Stimulated activated CD4-positive, alpha-beta T cell treated with anti-CD3 and anti-CD28 coated beads, Interleukin-4, amount 100 ng/mL, for 24 hours (primary cell): ENCODE measurements around the gene LEKR1.
"Not testable (repeated sequence)": the region's sequence is repeated elsewhere in the genome, so short reads cannot be mapped to it uniquely, and the experiment has no call there.

ENCODE experiments used
- DNase-seq: peaks from one replicate; pipeline ENCODE4 v3.0.0-alpha.2; 2020

LEKR1 gene

GRCh38 chr3:156826144-156826895 is at the start of gene LEKR1:
Gene LEKR1 (plus strand): TSS chr3:156826353. CDS start chr3:156829330, 2,977 bp downstream.
- DNase-seq, result peak; percentile 75

- no peak for DNase-seq
Observed at GRCh38 chr3:156776871-156777270, 49.3 kb upstream of the LEKR1 start.

DNA sequence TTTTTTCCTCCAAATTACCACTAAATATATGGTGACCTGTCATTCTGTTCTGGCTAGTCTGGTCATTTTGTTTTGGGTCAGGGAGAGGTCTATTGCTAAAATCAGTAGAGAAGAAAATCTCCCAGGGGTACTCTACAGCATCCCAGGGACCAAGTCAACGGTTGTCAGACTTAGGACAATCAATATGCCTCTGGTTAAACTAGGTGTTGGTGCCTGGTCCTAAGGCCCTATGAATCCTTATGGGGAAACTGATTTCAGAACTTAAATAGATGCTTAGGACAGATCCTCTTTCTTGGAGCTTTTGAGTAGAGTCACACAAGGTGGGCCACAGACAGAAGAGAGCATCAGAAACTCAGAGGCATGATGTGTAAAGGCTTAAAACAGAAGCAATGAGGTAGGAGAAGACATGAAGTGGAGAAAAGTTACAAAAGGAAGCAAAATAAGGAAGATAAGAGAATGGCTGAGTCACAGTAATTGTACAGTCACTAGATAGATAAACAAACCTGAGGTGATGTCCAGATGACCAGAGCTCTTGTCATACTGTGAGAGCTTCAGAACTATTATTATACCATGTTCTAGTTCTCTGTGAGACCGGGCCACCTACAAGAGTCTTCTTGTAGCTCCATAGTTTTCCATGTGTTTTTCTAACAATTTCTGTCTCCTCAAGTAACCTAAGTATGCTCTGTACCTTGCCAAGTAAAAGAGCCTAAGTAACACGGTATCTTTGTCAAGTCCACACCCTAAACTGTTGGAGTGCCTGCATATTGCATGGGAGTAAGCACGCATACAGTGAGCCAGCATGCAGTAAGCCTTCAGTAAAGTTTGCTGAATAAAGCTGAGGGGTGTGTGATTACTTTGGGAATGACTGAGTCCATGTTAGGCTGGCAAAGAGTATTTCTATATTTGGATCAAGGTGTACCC is 44.6 kb upstream of the LEKR1 start:
- DNase-seq, result no peak

DNA sequence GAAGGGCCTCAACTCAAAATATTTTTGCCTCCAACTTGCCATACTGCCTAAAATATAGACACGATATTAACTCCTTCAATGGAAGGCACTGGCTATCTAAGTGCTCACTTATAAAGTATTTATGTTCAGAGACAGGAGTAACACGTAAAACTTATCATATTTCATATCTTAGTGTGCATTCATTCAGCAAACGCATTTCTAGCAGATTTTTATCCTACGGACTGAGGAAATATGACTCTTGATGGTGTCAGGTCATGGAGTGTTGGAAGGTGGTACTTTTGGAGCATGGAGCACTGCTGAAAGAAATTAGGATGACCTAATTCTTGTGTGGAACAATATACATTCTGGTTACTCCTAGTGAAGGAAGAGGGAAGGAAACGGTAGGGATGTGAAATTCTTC is 43.8 kb upstream of the LEKR1 start:
- DNase-seq, result no peak

GRCh38 chr3:156782921-156783320 is 43.2 kb upstream of the LEKR1 start:
- no peak for DNase-seq

DNA sequence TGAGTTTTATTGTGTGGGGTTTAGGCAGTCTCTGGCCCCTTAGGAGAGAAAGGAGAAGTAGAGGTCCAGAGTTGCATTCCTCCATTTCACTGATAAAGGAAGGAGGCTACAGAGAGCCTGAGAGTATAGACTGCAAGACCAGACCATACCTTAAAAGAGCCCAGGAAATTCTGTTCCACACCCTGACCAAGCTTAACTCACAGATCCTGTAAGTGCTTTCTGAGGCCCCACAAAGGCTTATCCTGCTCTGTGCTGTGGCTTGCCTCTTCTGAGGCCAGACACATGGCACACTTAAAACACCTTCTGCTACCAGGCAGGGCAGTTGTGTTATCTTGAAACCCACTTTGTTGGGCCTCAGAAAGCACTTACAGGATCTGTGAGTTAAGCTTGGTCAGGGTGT is 39.2 kb upstream of the LEKR1 start:
- DNase-seq, result no peak

DNA sequence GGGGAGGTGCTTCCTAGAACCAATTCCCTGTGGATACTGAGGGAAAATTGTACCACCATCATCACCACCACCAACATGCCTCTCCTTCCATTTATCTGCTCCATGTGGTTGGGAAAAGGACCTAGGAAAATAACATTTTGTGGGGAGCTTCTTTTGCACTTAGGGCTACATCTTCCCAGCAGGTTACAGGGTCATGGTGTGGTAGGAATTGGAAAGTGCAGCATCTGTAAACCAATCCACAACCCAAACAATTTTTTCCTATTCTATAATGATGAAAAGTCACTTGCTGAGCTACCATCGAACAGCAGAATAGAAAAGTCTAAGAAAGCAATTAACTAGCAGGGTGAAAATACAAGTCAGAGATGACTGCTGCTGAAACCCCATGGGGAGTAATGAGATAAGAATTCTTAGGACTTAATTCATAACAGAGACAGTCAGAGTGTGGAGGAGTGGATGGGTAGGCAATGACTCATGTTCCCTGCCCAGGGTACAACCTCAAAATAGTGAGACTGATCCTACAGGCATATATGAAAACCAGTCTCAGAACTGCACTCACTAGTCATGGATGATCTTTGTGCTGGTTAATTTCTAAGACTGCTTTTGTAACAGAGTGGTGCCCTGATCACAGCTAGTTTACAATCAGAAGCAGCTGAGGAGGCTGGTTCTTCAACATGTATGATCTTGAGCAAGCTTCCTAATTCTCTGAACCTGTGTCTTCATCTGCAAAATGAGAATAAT is 38.1 kb upstream of the LEKR1 start:
- peak; percentile 20 for DNase-seq

GRCh38 chr3:156788846-156789245 is 37.3 kb upstream of the LEKR1 start:
- no peak for DNase-seq

- DNase-seq, result no peak
Observed at GRCh38 chr3:156790156-156790555, 36.0 kb upstream of the LEKR1 start.

- no peak for DNase-seq
Observed at GRCh38 chr3:156792114-156792513, 34.0 kb upstream of the LEKR1 start.

DNA sequence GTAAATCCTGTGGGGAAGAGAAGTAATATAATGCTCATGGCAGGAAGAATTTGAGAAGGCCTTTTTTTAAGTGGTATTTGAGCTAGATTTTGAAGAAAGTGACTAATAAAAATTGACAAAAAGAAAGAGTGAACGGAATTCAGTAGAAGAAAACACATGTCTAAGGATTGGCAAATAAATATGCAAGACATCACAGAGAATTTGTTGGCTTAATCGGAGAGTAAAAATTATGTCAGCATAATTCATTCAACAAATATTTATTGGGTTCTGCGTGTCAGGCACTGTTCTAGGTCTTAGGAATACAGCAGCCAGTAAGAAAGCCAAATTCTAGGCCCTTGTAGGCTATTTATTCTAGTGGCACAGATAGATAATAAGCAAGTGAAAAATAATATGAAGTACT is 33.6 kb upstream of the LEKR1 start:
- no peak for DNase-seq

DNA sequence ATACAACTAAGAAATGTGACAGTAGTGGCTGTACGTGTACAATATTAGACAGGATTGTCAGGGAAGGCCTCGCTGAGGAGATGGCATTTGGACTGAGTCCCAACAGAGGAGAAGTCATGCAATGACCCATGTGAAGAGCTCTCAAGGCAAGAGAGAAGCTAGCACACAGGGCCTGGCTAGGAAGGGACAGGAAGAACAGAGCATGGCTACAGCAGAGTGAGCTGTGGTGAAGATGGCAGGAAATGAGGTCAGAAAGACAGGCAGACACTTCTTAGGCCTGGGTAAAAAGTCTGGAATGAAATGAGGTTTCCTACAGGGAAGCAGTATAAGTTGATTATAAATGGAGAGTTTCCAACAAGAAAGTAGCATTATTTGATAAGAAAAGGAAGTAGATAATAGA is 33.2 kb upstream of the LEKR1 start:
- no peak for DNase-seq

DNA sequence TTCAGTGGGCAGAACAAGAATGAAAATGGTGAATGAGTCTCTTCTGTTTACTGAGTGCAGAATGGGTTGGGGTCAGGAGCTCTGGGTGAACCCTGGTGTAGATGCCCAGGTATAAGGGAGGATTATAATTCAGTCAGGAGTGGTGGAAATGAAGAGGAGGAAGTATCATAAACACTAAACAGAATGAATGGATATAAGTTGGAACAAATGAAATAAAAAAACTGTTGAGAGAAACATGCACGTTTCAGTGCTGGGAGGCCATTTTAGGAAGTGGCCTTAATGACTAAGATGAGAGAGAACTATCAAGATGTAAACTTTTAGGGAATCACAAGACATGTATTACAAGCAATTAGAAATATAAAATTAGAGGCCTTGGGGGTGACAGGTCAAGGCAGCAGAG is 32.8 kb upstream of the LEKR1 start:
- no peak for DNase-seq

GRCh38 chr3:156793851-156794250 is 32.3 kb upstream of the LEKR1 start:
- no peak for DNase-seq

GRCh38 chr3:156795890-156796481 is 30.2 kb upstream of the LEKR1 start:
- DNase-seq, result no peak

GRCh38 chr3:156797368-156797767 is 28.8 kb upstream of the LEKR1 start:
- no peak for DNase-seq

DNA sequence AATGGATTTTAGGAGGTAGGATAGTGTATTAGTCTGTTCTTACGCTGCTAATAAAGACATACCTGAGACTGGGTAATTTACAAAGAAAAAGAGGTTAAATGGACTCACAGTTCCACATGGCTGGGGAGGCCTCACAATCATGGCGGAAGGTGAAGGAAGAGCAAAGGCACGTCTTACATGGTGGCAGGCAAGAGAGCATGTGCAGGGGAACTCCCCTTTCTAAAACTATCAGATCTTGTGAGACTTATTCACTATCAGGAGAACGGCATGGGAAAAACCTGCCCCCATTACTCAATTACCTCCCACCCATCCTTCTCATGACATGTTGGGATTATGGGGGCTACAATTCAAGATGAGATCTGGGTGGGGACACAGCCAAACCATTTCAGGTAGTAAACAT is 25.9 kb upstream of the LEKR1 start:
- not testable (repeated sequence) for DNase-seq

- DNase-seq, result no peak
Observed at GRCh38 chr3:156801746-156802145, 24.4 kb upstream of the LEKR1 start.

DNA sequence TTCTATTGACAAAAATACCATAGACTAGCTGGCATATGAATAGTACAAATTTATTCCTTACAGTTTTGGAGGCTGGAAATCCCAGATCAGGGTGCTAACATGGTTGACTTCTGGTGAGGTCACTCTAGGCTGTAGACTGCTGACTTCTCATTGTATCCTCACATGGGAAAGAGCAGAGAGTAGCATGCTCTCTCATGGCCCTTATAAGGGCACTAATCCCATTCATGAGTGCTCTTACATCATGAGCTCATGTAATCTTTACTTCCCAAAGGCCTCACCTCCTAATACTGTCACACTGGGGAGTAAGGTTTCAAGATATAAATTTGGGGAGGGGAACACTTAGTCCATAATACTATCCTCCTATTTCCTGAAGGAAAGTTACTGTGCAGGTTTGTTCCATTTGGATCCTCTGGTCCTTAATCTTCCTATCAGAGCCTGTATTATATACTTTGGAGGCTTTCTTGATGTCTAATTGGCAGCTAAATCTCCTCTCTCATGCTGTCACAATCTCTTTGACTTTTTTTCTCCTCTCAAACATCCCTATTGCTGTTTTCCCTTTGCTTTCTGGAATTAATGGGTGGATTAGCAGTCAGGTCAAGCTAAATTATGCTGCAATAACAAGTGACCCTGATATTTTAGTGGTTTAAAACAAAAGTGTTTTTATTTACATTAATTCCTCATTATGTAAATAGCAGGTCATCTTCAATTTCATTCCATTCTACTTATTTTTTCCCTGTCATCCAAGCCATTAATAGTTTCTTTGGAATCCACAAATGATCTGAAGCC is 23.1 kb upstream of the LEKR1 start:
- no peak for DNase-seq

GRCh38 chr3:156803952-156804741 is 22.0 kb upstream of the LEKR1 start:
- no peak for DNase-seq

- no peak for DNase-seq
Observed at GRCh38 chr3:156806698-156807097, 19.5 kb upstream of the LEKR1 start.
